CD4-positive, alpha-beta T cell treated with Interleukin-1 beta for 1 hour (primary cell): ENCODE results near the gene TENT4B.
A peak's percentile ranks its signal among the peaks of the same experiment; 100 is the strongest.

Experiments
- DNase-seq, 2 donors: peaks; one replicate each; pipeline ENCODE4 v3.0.0-alpha.2; 2020 to 2022

Gene TENT4B

DNA sequence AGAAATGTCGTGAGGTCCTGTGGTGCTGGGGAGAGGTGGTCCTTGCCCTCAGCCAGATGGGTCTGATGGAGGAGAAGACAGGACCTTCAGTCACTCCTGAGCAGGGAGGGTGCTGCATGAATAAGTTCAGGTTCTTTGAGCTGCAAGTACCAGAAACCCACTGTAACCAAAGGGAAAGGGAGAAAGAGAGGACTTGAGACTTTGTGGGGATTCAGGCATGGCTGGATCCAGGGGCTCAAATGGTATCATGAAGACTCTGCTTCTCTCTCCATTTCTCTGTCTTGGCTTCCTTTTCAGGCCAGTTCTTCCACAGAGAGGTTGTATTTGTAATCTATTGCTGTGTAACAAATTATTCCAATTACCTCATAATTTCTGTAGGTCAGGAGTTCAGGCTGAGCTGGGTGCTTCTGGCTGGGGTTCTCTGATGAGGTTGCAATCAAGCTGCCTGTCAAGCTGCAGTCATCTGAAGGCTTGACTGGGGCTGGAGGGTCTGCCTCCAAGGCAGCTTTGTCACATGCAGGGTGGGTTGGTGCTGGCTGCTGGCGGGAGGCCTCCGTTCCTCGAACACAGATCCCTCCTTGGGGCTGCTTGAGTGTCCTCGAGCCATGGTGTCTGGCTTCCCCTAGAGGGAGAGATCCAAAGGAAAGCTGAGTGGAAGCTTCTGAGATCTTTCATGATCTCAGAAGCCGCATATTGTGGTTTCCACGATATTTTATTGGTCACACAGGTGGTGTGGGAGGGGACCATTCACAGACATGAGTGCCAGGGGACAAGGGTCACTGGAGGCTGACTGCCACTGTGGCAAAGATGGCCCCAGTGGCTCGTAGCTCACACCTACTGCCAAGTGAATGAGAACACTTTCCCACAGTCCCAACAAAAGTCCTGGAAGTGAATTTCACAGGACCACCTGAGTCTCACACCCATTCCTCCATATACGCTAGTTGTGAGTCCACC lies 107.4 kb downstream of the TENT4B start:
- no peak for DNase-seq

DNA sequence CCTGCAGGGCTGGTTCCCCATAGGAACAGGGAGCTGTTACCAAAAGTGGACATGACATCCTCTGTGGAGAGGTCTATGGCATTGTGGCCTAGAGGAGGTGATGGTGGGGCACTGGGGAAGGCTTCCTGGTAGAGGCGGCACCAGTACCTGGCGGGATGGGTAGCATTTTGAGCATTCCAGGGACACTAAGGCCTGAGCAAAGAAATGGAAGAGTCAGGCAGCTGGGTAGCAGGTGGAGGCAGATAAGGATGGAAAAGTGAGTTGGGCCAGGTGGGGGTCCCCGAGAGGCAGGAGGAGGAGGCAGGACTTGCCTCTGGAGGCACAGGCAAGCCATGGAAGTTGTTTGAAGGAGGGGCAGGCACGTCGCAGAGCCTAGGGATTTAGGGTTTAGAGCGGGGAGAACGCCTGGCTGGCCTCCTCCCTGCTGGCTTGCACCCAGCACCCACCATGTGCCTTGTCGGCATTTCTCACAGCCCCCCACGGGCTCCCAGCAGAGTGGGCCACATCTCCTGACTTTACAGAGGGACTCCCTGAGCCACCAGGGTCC lies 108.1 kb downstream of the TENT4B start:
- no peak for DNase-seq

DNA sequence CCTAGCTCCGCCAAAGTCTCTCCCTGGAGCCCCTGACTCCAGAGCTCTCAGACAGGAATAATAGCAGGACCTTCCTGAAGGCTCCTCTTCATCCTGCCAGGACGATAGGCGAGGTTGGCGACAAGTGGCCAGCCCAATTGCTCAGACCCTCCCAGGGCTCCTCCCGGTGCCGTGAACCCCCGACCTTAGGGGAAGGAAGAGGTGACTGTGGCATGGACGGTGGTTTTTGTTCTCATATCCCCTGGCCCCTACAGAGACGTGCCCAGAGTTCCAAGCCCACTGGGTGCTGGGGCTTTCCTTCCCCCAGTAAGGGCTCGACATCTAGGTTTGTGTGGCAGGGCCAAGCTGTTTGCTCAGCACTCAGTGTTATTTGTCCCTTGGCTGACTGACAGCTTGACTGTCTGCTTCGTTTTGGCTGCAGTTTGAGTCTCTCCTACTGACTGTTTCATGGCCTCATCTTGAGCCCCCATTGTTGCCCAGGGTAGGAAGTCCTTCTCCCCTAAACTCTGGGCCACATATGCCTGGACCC lies 108.7 kb downstream of the TENT4B start:
- DNase-seq: no peak

- no peak for DNase-seq
These were observed 110.2 kb downstream of the TENT4B start for GRCh38 chr16:50263060-50263909.

DNA sequence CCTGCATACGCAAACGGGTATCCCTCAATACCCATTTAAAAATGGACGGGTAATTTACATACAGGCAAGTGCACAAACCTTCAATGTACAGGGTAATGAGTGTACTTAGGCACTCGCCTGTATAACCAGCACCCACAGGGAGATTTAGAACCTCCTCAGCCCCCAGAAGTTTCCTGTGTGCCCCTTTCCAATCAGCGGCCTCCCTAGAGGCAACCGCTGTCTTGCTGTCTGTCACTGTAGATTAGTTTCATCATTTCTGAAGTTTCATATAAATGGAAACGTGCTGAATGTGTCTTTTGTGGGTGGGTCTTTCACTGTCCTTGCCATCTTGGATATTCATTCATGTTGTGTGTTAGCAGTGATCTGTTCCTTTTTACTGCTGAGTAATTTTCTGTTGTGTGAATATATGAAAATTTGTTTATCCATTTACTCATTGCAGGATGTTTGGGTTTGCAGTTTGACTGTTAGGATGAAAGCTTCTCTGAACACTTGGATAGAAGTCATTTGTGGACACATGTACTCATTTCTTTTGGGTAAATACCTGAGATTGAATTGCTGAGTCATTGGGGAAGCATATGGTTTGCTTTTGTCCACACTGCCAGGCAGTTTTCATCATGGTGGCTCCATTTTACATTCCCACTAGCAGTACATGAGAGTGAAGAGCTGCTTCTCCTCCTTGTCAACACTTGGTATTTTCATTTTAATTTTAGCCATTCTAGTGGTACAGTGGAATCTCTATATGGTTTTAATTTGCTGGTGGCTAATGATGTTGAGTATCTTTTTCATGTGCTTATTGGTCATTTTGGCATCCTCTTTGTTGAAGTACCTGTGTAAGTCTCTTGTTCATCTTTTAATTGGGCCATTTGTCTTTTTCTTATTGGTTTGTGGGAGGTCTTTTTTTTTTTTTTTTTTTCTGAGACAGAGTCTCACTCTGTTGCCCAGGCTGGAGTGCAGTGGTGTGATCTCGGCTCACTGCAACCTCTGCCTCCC lies 111.1 kb downstream of the TENT4B start:
- no peak for DNase-seq

GRCh38 chr16:50265260-50265659 lies 112.2 kb downstream of the TENT4B start:
- DNase-seq: peak; percentile 56 to 68

DNA sequence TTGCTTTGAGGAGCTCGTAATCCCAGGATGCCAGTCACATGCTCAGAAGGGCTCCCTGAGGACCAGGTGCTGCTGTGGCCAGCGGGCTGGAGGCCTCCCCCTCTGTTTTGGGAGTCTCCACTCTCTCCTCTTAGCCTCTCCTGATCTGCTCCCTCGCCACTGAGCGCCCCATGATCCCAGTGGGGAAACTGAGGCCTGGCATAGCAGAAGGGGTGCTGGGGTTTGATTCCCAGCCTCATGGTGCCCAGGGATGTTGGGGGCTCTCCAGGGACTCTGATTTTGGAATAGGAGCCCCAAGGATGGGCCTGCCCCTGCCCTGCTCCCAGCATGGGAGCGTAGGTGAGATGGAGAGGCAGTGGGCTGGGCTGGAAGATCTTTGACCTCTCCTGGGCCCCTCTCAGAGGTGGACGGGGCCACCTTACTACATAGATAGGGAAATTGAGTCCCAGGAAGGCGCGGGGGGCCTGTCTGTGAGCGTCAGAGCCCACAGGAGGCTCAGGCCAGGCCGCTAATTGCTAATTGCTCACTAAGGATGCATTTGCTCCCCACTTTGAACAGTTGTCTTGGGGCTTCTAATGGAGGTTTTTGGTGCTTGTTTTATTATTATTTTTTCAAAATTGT lies 112.7 kb downstream of the TENT4B start:
- no peak for DNase-seq

DNA sequence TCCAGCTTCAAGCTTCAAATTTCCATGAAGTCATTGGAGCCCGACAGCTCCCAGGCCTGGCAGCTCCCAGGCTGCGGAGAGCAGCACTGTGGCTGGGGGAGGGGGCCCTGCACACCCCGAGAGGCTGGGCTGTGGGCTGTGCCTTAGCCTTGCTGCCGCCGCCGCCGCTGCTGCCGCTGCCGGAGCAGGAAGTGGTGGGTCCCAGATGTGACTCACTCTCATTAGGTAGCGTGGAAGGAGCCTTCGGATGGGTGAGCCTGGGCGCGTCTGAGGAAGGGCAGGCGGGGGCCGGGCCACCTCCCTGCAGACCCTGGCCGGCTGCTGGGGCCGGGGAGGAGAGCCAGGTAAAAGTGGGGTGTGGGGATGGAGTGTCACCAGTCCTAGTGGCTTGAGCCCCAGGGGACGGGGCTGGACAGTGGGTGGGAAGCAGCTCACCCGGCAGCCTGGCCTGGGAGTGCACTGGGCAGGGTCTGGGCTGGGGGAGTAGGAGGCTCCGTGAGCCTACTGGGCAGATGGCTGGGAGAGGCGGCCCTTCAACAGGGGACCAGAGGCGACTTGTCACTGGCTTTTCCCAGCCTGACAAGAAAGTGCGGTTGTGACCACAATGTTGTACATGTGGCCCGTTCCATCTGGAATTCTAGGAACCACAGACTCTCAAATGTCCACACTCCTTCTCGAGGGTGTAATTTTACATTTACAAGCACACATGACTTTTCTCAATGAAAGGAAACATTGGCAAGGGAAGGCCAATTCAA lies 113.4 kb downstream of the TENT4B start, which contains the start of gene ADCY7:
Gene ADCY7, plus strand, starts transcription at position 215 of the 755 bp plus-strand sequence. CDS start 21,629 bp downstream, outside the sequence.
- peak; percentile 82 to 83 for DNase-seq

- DNase-seq: no peak
These were observed 114.1 kb downstream of the TENT4B start for GRCh38 chr16:50267151-50267631.

DNA sequence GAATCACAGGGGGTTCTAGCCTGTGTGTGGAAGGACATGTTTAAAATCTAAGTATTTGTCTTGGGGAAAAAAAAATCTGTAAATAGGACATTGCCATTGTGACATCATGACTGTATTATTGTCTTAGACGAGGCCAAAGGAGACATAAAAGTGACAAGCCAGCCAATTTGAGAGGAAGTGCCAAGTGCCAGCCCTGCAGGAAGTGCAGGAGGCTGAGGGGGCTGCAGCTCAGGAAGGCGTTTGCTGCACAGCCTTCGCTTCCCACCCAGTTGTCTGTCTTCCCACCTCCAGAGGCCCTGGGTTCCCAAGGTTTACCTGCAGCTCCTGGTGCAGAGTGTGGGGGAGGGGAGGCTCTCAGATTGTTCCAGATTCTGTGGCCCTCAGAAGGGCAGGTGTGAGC lies 114.5 kb downstream of the TENT4B start:
- peak in 1 of 2 donors; percentile 34 for DNase-seq

- no peak for DNase-seq
These were observed 115.2 kb downstream of the TENT4B start for GRCh38 chr16:50268352-50268751.

DNA sequence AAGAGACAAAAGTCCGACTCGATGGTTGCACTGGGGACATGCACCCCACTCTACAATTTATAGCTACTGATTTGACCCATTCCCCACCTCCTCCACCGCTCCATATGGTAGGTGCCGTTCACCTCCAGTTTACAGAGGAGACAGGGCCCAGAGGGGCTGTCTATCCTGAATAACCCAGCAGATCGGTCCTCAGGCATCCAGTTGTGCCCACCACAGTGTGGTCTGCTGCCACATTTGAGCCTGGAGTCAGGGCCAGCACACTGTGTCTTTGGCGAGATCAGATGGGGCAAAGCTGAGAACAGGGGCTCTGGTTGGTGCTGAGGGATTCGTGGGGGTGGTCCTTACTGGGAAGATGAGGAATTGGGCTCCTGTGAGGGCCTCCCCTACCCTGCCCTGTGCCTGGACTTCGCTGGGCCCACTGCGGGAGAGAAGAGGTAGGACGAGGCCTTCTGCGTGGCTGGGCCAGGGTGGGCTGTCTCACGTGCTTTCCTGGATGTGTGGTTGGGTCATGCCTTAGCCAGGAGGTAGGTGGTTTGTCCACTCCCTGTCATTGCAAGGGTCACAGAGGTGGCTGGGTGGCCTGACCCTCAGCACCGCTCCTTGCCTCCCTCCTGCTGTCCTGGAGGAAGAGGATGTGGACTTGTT lies 116.1 kb downstream of the TENT4B start:
- no peak for DNase-seq

- no peak for DNase-seq
These were observed 116.8 kb downstream of the TENT4B start for GRCh38 chr16:50269769-50270509.

DNA sequence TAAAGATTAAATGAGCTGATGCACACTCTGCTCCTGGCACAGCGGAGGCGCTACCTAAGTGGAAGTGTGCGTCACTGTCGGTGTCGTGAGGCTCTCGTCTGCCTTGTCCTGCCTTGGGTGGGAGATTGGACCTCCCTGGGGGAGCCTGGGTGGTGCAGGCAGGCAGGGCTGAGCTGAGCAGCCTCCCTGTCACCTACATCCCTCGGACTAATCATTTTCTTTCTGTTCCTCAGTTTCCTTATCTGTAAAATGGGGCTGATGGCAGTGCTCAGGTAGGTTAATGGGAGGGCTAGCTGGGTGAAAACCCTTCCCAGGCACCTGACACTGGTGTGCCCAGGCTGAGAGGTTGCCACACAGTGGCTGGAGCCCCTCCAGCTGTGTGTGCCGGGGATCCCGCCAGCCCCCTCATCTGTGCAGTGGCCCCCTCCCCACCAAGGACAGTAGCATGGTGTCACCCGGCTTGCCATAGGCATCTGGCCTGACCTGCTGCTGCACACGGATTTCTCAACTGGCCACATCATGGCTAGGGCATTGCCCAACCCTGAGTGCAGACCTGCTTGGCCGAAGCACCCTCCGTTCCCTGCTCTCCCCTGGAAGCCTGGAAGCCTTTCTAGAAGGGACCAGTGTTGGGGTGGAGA lies 117.5 kb downstream of the TENT4B start:
- DNase-seq: no peak

GRCh38 chr16:50271148-50272041 lies 118.3 kb downstream of the TENT4B start:
- no peak for DNase-seq

GRCh38 chr16:50272111-50272571 lies 119.0 kb downstream of the TENT4B start:
- no peak for DNase-seq

DNA sequence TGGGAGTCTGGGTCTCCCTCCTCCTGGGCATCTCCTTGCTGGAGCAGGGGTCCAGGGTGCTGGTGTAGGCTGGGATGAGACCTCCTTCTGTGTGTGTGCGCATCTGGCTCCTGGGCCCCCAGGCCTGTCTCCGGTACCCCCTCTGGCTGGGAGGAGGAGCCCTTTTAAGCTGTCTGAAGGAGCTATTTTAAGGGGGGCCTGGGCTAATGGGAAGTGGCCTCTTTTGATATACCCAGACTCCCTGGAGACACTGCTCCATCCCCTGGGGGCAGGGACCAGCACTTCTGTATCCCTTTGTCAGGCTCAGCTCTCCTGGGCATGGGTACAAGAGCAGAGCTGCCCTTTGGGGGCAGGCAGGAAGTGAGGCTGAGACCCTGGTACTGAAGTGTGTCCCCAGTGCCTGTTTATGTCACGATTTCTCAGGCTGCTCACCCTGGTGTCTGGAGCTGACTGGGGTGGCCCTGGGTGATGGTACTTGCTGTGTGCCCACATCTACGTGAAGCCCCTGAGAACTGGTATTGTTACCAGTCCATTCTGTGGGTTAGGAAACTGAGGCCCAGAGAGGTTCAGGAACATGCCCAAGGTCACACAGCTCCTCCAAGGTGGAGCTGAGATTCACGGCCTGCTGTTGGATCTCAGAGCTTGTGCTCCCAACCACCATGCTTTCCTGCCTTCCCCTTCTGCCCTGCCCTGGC lies 119.7 kb downstream of the TENT4B start:
- no peak for DNase-seq
